ENCODE measurements around the gene NDUFB5.
A peak's percentile ranks its signal among the peaks of the same experiment; 100 is the strongest.
"Not testable (repeated sequence)": the region's sequence is repeated elsewhere in the genome, so short reads cannot be mapped to it uniquely, and the experiment has no call there.

Gene NDUFB5

GRCh38 chr3:179630753-179631451, 26.3 kb downstream of the NDUFB5 start:
- no peak for DNase-seq (ENCODE audit: extremely low read depth in 1 of 2, low read depth in 1 of 2)

GRCh38 chr3:179640469-179640868, 35.9 kb downstream of the NDUFB5 start:
- no peak for DNase-seq (ENCODE audit: extremely low read depth in 1 of 2, low read depth in 1 of 2)

GRCh38 chr3:179642871-179643270, 38.3 kb downstream of the NDUFB5 start:
- DNase-seq (ENCODE audit: extremely low read depth in 1 of 2, low read depth in 1 of 2), result no peak

DNA sequence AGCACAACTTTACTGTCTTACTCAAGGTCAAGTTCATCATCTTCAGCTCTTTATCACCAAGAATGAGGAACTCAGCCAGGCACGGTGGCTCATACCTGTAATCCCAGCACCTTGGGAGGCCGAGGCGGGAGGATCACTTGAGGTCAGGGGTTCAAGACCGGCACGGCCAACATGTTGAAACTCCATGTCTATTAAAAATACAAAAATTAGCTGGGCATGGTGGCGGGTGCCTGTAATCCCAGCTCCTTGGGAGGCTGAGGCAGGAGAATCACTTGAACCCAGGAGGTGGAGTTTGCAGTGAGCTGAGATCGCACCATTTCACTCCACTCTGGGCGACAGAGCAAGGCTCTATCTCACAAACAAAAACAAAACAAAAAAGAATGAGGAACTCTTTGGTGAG, 39.2 kb downstream of the NDUFB5 start:
- DNase-seq (ENCODE audit: extremely low read depth in 1 of 2, low read depth in 1 of 2), result not testable (repeated sequence)

- no peak for DNase-seq (ENCODE audit: extremely low read depth in 1 of 2, low read depth in 1 of 2)
Observed at GRCh38 chr3:179646177-179646576, 41.6 kb downstream of the NDUFB5 start.

DNA sequence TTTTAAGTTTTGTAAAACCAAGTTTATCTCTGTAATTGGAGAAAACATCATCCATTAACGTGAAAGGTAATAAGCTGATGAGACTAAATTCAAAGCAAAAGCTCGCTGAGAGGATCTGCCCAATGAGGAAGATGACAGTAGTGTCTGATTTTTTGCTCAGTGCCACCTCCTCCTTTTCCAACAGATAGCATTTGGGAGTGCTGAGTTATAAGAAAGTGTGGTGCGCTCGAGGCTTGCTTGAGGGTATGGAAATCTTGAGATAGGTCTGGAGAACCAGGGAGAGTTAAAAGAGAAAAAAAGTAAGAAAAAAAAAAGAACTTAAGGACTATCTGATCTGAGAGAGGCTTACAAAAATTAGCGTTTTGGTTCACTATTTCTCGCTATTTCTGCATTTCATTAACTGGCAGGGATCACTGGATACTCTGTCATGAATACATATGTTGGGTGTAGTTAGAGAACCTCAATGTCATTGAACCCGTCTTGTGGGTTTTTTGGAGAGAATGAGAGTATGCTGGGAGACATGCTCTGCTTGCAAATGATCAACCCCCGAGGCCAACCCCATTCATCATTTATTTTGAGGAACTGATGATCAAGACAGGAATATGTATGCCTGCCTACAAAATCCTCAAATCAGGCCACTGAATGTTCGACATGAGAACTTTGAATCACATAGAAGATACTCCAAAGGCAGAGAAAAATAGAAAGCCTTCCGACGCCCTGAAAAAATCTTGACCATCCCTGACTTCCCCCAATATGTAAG, 47.3 kb downstream of the NDUFB5 start:
- DNase-seq (ENCODE audit: extremely low read depth in 1 of 2, low read depth in 1 of 2), result no peak

DNA sequence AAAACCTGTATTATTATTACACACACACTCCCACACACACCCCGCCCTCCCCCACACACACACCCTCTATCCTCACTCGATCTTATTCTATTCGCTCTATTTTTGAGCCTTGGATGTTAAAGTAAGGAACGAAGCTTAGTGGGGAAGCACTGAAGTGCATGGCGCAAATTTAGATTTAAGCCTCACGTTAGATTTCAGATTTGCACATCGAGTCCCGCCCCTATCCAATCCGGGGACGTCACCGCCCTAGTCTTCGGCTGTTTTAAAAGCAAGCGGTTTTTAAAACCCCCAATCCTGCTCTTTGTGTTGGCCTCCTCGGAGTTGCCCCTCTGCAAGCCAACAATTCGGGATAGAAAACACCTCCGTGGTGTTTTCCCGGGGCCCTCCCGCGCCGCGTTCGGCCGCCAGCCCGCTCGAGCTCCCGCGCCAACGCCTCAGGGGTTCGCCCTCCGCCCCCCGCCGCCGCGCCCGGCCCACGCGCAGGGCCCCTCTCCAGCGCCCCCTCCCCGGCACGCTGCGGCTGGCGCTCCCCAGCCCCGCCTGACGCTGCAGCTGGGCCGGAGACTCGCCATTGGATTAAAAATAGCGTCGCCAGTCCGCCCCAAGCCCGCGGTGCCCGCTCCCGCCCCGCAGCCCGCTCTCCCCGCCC, 48.0 kb downstream of the NDUFB5 start, which contains the start of gene USP13:
USP13 (plus strand) TSS at position 594 of the 649 bp plus-strand sequence. CDS start 186 bp downstream, outside the sequence.
- peak; percentile 17 to 37 for DNase-seq (ENCODE audit: extremely low read depth in 1 of 2, low read depth in 1 of 2)

DNA sequence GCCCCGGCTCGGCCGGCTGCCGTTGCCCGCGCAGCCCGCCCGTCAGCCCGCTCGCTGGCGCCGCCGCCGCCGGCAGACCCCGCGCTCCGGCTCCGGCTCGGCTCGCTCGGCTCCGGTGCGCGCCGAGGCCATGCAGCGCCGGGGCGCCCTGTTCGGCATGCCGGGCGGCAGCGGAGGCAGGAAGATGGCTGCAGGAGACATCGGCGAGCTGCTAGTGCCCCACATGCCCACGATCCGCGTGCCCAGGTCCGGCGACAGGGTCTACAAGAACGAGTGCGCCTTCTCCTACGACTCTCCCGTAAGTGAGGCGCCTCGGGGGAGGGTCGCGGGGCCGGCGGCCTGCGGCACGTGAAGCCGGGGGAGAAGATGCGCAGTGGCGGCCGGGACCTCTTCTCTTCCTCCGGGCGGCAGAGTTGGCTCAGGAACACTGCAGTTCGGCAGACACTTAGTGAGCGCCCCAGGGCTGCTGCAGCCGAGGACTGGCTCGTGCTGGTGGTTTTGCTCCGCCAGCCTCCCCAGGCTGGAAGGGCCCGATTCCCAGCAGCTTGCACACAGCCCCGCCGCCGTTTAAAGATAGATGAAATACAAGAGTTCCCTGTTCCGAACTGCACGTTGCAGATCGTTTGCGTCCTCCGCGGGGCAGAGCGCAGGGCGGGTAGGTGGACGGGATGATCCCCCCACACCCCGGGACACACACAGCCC, 48.7 kb downstream of the NDUFB5 start:
- DNase-seq (ENCODE audit: extremely low read depth in 1 of 2, low read depth in 1 of 2), result peak; percentile 13 to 31

GRCh38 chr3:179655236-179655635, 50.6 kb downstream of the NDUFB5 start:
- no peak for DNase-seq (ENCODE audit: extremely low read depth in 1 of 2, low read depth in 1 of 2)

- DNase-seq (ENCODE audit: extremely low read depth in 1 of 2, low read depth in 1 of 2), result no peak
Observed at GRCh38 chr3:179658606-179659005, 54.0 kb downstream of the NDUFB5 start.

GRCh38 chr3:179660872-179661271, 56.3 kb downstream of the NDUFB5 start:
- DNase-seq (ENCODE audit: extremely low read depth in 1 of 2, low read depth in 1 of 2), result no peak

DNA sequence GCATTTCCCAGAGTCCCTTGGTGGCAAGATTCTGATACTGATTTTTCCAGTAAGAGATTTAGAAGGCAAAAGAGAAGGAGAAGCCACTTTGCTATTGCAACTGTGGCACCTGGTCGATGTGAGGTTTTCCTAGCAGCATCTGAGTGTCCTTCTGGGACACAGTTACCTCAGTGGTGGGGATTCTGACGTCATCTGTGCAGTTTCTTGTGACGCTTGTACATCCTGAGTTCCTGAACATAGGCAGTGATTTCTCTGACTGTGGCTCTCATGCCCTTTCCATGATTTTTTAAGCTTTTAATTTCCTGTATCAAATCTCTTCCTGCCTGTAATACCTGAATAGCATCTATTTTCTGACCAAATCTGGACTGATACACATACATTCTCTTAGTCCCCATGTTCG, 57.2 kb downstream of the NDUFB5 start:
- no peak for DNase-seq (ENCODE audit: extremely low read depth in 1 of 2, low read depth in 1 of 2)

DNA sequence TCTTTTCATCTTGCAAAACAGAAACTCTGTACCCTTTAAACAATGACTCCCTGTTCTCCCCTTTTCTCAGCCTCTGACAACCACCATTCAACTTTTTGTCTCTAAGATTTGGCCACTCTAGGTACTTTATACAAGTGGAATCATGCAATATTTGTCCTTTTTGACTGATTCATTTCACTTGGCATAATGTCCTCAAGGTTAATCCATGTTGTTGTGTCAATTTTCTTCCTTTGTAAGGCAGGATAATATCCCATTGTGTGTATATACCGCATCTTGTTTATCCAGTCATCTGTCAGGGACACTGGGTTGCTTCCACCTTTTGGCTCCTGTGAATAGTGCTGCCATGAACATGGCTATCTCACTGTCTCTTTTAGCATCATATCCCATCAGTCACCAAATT, 58.5 kb downstream of the NDUFB5 start:
- no peak for DNase-seq (ENCODE audit: extremely low read depth in 1 of 2, low read depth in 1 of 2)

GRCh38 chr3:179666030-179666429, 61.4 kb downstream of the NDUFB5 start:
- DNase-seq (ENCODE audit: extremely low read depth in 1 of 2, low read depth in 1 of 2), result no peak

DNA sequence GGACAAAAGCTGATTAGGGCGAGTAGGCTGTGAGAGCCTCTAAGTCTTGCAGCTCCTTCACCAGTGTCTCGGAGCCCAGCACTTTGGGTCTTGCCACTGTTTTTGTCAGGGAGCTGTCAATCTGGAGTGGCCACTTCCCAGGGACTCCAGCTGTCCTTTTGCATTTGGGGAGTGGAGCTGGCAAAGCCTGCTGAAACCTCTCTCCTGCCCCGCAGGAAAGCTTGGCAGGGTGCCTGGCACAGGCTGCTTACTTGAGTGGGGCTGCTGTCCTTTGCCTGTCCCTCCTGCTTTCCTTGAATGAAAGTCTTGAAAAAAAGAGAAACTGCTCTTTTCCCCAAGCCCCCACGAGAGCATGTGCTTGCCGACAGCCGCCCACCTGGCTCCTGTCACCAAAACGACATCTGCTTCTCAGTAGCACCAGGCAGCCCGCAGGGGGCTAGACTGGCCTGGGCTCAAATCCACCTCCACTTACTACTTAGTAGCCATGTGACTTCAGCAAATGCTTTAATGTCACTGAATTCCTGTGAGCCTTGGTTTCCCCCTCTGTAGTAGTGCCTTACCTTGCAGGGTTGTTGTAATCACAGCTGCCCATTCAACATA, 61.9 kb downstream of the NDUFB5 start:
- no peak for DNase-seq (ENCODE audit: extremely low read depth in 1 of 2, low read depth in 1 of 2)

DNA sequence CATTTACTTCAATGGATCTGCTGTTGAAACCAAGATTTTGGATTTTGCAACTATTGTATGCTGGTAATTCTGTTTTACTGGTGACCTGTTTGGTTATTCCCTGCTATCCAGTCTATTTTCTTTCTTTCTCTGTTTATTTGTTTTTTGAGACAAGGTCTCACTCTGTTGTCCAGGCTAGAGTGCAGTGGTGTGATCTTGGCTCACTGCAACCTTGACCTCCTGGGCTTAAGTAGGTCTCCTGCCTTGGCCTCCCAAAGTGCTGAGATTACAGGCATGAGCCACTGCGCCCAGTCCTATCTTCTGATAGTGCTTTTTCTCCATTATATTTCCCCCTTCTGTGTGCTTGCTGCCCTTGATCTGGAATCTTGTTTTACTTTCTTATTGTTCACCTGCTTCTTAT, 63.8 kb downstream of the NDUFB5 start:
- DNase-seq (ENCODE audit: extremely low read depth in 1 of 2, low read depth in 1 of 2), result no peak

- no peak for DNase-seq (ENCODE audit: extremely low read depth in 1 of 2, low read depth in 1 of 2)
Observed at GRCh38 chr3:179670311-179670710, 65.7 kb downstream of the NDUFB5 start.

DNA sequence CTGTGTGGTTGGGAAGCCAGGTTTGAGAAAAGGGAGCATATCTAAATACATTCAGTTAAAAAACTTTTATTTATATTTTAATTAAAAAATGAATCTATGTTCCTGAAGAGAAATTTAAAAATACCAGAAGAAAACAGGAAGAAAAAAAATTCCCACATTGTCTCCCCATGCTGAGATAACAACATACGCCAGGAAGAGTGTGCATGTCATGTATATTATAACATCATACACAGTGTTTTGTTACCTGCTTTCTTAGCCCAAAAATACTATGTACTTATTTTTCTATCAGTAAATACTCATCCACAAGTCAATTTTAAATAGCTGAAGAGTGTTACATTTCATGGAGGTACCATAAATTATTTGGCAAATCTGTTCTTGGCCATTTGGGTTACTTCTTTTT, 66.7 kb downstream of the NDUFB5 start:
- no peak for DNase-seq (ENCODE audit: extremely low read depth in 1 of 2, low read depth in 1 of 2)

DNA sequence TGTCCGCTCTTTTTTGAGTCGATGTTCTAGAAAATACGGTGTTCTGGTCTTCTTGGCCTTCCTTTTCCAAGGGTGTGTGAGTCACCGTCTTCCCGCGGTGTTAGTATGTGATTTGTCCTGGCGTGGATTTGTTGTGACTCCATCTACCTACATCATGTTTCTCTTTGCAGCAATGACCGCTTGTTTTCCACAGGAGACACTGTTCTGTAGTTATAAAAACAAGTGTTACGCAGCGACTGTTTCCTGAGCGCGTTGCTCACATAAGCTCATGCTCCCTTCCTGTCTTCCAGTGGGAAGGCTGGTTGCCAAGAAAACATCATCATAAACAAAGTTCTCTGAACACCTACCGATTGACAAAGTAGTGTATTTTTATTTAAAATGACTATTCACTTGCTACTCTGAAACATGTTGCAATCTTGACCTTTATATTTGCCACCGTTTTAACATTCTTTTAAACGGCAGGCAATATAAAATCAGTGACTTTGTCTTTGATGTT, 67.2 kb downstream of the NDUFB5 start:
- no peak for DNase-seq (ENCODE audit: extremely low read depth in 1 of 2, low read depth in 1 of 2)

DNA sequence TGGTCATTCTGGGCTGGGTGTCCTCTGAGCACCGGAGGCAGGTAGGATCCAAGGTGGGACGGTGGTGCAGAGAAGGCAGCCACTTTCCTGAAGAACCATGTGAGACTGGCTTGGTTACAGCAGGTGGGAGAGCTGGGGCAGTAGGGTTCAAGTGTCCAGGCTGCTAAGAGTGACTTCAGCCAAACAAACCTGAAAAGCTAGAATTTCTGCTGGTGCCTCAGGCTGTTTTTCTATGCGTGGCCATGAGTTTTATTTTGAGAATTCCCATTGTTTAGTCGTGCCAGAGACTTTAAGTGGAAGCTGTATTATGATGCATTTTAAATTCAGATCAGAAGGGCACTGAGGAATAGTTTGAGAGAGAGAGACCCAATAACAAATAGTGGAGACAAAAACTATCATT, 68.3 kb downstream of the NDUFB5 start:
- no peak for DNase-seq (ENCODE audit: extremely low read depth in 1 of 2, low read depth in 1 of 2)

DNA sequence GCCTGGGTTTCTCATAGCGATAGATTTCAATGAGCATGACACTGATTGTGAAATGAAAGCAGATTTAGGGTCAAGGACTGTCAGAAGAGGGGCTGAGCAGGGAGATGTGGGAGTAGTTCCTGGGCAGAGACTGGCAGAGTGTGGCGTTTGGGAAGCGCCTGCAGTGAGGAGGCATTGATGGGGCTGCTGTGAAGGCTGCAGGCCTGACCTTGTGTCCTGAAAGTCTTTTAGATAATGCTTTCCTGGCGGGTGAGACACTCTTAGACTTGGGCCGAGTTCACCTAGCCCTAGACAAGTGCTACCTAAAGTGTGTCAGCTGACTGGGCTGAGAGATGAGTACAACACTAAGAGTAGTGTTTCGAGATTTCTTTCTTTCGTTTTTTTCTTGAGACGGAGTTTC, 68.9 kb downstream of the NDUFB5 start:
- no peak for DNase-seq (ENCODE audit: extremely low read depth in 1 of 2, low read depth in 1 of 2)
